Glutamatergic neuron (in vitro differentiated cells): ENCODE data around the gene PEX12. TPM values are rescaled to one million over a fixed set of nuclear protein-coding genes. Genes with fewer than 3 reads are reported as not detected.
"Not testable (repeated sequence)": the region's sequence is repeated elsewhere in the genome, so short reads cannot be mapped to it uniquely, and the experiment has no call there.

ENCODE experiments used
- DNase-seq: peaks from one replicate; pipeline ENCODE4 v3.0.0; 2022
- H3K27ac Mint-ChIP-seq: one replicate; pipeline ENCODE4 v1.8.0; 2020; ENCODE audit warnings: mild to moderate bottlenecking, mixed read lengths, inconsistent platforms; ENCODE audit not compliant: unreplicated experiment
- H3K27me3 Mint-ChIP-seq: one replicate; pipeline ENCODE4 v1.8.0; 2020; ENCODE audit warnings: mild to moderate bottlenecking, moderate library complexity, mixed read lengths, inconsistent platforms; ENCODE audit not compliant: unreplicated experiment
- H3K36me3 Mint-ChIP-seq: one replicate; pipeline ENCODE4 v1.8.0; 2020; ENCODE audit warnings: mild to moderate bottlenecking, mixed read lengths, inconsistent platforms; ENCODE audit not compliant: unreplicated experiment
- H3K4me1 Mint-ChIP-seq: one replicate; pipeline ENCODE4 v1.8.0; 2020; ENCODE audit warnings: mild to moderate bottlenecking, low read depth, mixed read lengths, inconsistent platforms; ENCODE audit not compliant: unreplicated experiment
- H3K4me3 Mint-ChIP-seq: one replicate; pipeline ENCODE4 v1.8.0; 2020; ENCODE audit warnings: mild to moderate bottlenecking, mixed read lengths, inconsistent platforms; ENCODE audit not compliant: unreplicated experiment
- H3K9me3 Mint-ChIP-seq: one replicate; pipeline ENCODE4 v1.8.0; 2020; ENCODE audit warnings: mild to moderate bottlenecking, moderate library complexity, mixed read lengths, inconsistent platforms; ENCODE audit not compliant: unreplicated experiment
- total RNA-seq: library from RNA; stranded (reverse); fragmentation: NEBNext Ultra II Directional; extraction: Animal tissue kit (Norgen Biotek cat#: 25700); gene quantifications from one replicate; pipeline ENCODE4 v1.2.1, GENCODE V29; 2021; ENCODE audit not compliant: unreplicated experiment
- TF ChIP-seq, protein P1 (sequence below): fragments of 200-600 bp; sonication (generic); IDR thresholded peaks from one replicate; pipeline ENCODE4 v1.5.0; 2021; ENCODE audit not compliant: partially characterized antibody, unreplicated experiment

Gene PEX12
- total RNA-seq, 1 donor from 2014 or later = 3.1 TPM

DNA sequence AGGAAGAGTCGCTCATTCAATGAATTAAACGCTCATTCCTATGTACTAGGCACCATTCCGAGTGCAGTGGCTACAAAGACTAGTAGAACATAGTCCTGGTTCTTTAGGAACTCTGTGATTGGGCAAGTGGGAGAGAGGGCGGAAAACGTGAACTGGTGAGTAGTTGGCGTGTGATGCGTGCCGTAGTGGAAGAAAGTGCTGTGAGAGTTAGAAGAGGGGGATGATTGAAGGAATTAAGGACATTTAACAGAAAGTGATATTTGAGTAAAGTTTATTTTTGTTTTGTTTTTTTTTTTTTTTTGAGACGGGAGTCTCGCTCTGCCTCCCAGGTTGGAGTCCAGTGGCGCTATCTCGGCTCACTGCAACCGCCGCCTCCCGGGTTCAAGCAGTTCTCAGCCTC is 9.8 kb downstream of the PEX12 start:
- H3K36me3 Mint-ChIP-seq = no peaks in the 10 kb centered on the region
- peaks cover 6% of the 10 kb centered on the region for H3K9me3 Mint-ChIP-seq
- TF ChIP-seq, protein P1, sequence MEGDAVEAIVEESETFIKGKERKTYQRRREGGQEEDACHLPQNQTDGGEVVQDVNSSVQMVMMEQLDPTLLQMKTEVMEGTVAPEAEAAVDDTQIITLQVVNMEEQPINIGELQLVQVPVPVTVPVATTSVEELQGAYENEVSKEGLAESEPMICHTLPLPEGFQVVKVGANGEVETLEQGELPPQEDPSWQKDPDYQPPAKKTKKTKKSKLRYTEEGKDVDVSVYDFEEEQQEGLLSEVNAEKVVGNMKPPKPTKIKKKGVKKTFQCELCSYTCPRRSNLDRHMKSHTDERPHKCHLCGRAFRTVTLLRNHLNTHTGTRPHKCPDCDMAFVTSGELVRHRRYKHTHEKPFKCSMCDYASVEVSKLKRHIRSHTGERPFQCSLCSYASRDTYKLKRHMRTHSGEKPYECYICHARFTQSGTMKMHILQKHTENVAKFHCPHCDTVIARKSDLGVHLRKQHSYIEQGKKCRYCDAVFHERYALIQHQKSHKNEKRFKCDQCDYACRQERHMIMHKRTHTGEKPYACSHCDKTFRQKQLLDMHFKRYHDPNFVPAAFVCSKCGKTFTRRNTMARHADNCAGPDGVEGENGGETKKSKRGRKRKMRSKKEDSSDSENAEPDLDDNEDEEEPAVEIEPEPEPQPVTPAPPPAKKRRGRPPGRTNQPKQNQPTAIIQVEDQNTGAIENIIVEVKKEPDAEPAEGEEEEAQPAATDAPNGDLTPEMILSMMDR = no peak
- H3K4me1 Mint-ChIP-seq = peaks cover 4% of the 10 kb centered on the region
- no peak for DNase-seq
- H3K27ac Mint-ChIP-seq = peak overlapping the region; percentile 94
- peaks cover 9% of the 10 kb centered on the region for H3K27me3 Mint-ChIP-seq
- H3K4me3 Mint-ChIP-seq = peak overlapping the region; percentile 90

DNA sequence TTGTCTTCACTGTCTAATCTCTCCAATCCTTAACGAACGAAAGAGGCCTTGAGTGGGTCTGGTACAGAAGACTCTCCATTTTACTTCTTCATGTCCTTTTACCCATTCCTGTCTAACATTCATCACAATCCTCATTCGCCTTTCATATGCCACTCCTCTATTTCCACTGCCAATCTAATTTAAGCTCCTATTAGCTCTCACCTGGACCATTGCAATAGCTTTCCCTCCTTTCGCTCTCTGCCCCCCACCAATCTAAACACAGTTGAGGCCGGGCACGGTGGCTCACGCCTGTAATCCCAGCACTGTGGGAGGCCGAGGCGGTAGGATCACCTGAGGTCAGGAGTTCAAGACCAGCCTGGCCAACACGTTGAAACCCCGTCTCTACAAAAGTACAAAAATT is 11.4 kb downstream of the PEX12 start:
- Mint-ChIP-seq H3K9me3 (peaks cover 6% of the 10 kb centered on the region), H3K27me3 (peaks cover 9% of the 10 kb centered on the region), H3K36me3 (no peaks in the 10 kb centered on the region), H3K4me3 (peak overlapping the region; percentile 57), H3K27ac (no peak overlapping the region), H3K4me1 (peaks cover 4% of the 10 kb centered on the region)
- DNase-seq = no peak
- TF ChIP-seq, protein P1 = no peak

DNA sequence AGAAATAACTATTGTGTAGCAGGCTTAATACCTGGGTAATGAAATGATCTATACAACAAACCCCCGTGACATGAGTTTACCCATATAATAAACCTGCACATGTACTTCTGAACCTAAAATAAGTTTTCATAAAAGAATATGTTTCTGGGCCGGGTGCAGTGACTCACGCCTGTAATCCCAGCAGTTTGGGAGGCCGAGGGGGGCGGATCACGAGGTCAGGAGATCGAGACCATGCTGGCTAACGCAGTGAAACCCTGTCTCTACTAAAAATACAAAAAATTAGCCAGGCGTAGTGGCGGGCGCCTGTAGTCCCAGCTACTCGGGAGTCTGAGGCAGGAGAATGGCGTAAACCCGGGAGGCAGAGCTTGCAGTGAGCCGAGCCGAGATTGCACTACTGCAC is 15.2 kb downstream of the PEX12 start:
- not testable (repeated sequence) for H3K27ac Mint-ChIP-seq, DNase-seq, H3K4me3 Mint-ChIP-seq, H3K9me3 Mint-ChIP-seq, H3K36me3 Mint-ChIP-seq, H3K4me1 Mint-ChIP-seq
- H3K27me3 Mint-ChIP-seq = peaks cover 11% of the 10 kb centered on the region

DNA sequence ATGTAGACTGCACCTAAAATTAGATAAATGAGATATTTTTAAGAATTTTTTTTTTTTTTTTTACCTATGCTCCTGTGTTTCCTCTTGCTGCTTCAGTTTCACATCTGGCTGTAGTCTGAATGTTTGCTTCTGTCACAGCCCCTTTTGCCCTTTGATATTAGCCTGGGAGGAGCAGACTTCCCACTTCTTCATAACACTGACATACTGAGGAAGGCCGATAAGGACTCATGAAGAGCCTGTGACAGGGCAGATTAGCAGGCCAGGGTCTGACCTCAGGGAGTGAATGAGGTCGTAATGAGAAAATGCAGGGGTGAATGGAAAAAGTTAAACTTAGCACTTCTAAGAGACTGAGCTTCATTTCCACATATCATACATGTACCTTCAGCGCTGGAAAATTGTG is 17.7 kb downstream of the PEX12 start, which contains the start of gene SLFN14:
TSS of gene SLFN14 (minus strand) at position 117 of the 400 bp plus-strand sequence. CDS start 2,757 bp downstream, outside the sequence.
- H3K9me3 Mint-ChIP-seq = no peaks in the 10 kb centered on the region
- DNase-seq = no peak
- peaks cover 5% of the 10 kb centered on the region for H3K27me3 Mint-ChIP-seq
- H3K36me3 Mint-ChIP-seq = no peaks in the 10 kb centered on the region
- no peak within 1 kb of the TSS for H3K27ac Mint-ChIP-seq
- no peaks in the 10 kb centered on the region for H3K4me1 Mint-ChIP-seq
- TF ChIP-seq, protein P1 = no peak
- H3K4me3 Mint-ChIP-seq = no peak within 1 kb of the TSS

DNA sequence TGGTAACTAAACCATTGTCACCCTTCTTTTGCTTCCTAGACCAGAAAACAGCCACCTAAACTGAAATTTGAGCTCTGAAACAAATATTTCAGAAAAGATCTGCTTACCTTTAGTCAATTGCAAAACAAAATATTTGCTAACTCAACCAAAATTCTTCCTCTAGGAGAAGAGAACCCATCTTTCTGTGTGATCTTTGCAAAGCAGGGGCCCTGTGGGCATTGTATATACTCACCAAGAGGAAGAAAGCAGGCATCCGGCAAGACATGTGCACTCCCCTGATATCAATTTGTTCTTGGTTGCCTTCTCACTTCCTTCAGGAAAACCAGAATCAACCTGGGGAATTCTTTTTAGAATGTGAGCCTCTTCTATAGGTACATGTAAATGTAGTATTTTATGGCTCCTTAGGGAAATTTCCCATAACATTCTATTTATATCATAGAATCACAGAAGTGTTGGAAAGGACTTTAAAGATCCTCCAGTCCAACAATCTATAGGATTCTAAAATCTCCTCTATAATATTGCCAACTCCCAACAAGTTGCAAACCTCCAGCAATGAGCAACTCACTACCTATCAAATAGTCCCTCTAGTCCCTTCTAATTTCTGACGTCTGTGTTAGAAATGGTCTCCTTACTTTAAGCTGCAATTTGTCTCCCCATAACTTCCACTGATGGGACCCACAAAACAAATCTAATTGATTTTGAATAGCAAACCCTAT is 18.7 kb downstream of the PEX12 start:
- H3K9me3 Mint-ChIP-seq = no peaks in the 10 kb centered on the region
- DNase-seq = no peak
- H3K4me1 Mint-ChIP-seq = no peaks in the 10 kb centered on the region
- TF ChIP-seq, protein P1 = no peak
- H3K4me3 Mint-ChIP-seq = no peak overlapping the region
- no peaks in the 10 kb centered on the region for H3K36me3 Mint-ChIP-seq
- H3K27ac Mint-ChIP-seq = no peak overlapping the region
- H3K27me3 Mint-ChIP-seq = peaks cover 5% of the 10 kb centered on the region
